ENCODE results near the gene TAPT1.

GRCh38 chr4:16125571-16126445 lies 100.5 kb downstream of the TAPT1 start:
- TF ChIP-seq CTCF (IDR thresholded peaks at IDR 0.05) = no peak
- TF ChIP-seq ZFX (IDR thresholded peaks at IDR 0.05; ENCODE audit: borderline replicate concordance) = no peak
